A673 (cell line): ENCODE data around the gene CD300LF.

ENCODE experiments used
- CTCF ChIP-seq: fragments of 300-800, 200-600 bp; sonication (generic); conservative IDR thresholded peaks from 2 replicates; pipeline ENCODE4 v1.5.1; 2017; ENCODE audit warnings: low read depth, mild to moderate bottlenecking, antibody characterized with exemption, low read length, moderate library complexity, mixed read lengths
- EZH2 ChIP-seq: fragments of 200-600 bp; sonication (generic); IDR thresholded peaks from 2 replicates; pipeline ENCODE4 v1.6.1; 2017; ENCODE audit warnings: borderline replicate concordance, low read depth, mild to moderate bottlenecking, mixed read lengths, antibody characterized with exemption, low read length; ENCODE audit not compliant: poor library complexity, severe bottlenecking

DNA sequence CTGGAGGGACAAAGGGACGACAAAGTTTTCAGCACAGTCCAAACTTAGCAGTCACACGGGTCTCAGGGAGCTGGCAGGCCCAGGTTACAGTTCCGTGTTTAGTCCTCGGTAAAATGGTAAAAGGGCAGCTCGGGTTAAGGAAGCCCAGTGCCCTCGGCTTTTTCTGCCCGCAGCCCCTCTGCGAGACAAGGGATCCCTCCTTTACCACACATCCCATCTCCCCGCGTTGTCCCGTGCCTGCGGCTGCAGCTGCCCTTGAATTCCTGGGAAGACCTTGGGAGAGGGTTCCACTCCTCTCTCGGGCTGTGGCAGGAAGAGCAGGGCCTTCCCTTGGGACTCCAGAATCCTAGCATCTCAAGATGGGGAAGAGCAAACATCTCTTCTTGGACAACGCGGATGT is 17.1 kb upstream of the CD300LF start:
- TF ChIP-seq CTCF (no peak), EZH2 (no peak)
